Measurements from ENCODE around the gene RNF123. TPM values are rescaled to one million over a fixed set of nuclear protein-coding genes. Genes with fewer than 3 reads are reported as not detected.

Gene RNF123
- total and polyA plus RNA-seq, 4 donors, result 22.2 to 45.0 (median 23.1) TPM

- Histone ChIP-seq H3K4me1 (ENCODE audit: control insufficient read depth in 5 of 5, insufficient read depth in 5 of 5, low read length in 5 of 5) (peaks cover 0 to 15% (median 0%) of the 10 kb centered on the region in 5 donors), H3K27me3 (ENCODE audit: control insufficient read depth in 3 of 3, insufficient read depth in 3 of 3, low read length in 2 of 3) (no peaks in the 10 kb centered on the region), H3K4me3 (peak overlapping the region; percentile 87), H3K27ac (ENCODE audit: low read depth in 1 of 2, low read length in 1 of 2) (peak overlapping the region; percentile 93 to 95), H3K9me3 (ENCODE audit: control insufficient read depth in 4 of 4, insufficient read depth in 3 of 4, low read length in 3 of 4) (no peaks in the 10 kb centered on the region), H3K9ac (ENCODE audit: insufficient read depth in 1 of 2, low read length in 2 of 2) (peak overlapping the region; percentile 8 to 33), H3K36me3 (ENCODE audit: control insufficient read depth in 4 of 4, insufficient read depth in 4 of 4, low read length in 4 of 4) (peaks cover 0 to 21% (median 10%) of the 10 kb centered on the region in 4 donors)
- WGBS, 2 donors, result 14 to 37% methylated on average over 16 to 17 of the region's 17 CpGs
- DNase-seq (peak in 2 of 3 donors; percentile 13 to 19), ATAC-seq (ENCODE audit: insufficient read depth, low FRiP score) (no peak)
- TF ChIP-seq CTCF (IDR thresholded peaks at IDR 0.05; ENCODE audit: control extremely low read depth, extremely low read depth), result no peak
Observed at GRCh38 chr3:49673121-49673714, 16.1 kb upstream of the RNF123 start.

GRCh38 chr3:49673715-49674496, 15.5 kb upstream of the RNF123 start, which contains the start of gene APEH:
APEH (plus strand) TSS chr3:49674351; CDS start chr3:49674402, 51 bp downstream.
- 0 to 1% methylated on average over 69 to 70 of the region's 71 CpGs for WGBS, 2 donors

GRCh38 chr3:49674497-49674983, 14.8 kb upstream of the RNF123 start:
- ATAC-seq (ENCODE audit: insufficient read depth, low FRiP score) (peak; percentile 19), DNase-seq (no peak)
- H3K9ac ChIP-seq (ENCODE audit: insufficient read depth in 1 of 2, low read length in 2 of 2), result peak overlapping the region in 1 of 2 donors; percentile 26
- H3K4me3 ChIP-seq, result peak overlapping the region; percentile 87
- peak overlapping the region; percentile 93 to 95 for H3K27ac ChIP-seq (ENCODE audit: low read depth in 1 of 2, low read length in 1 of 2)
- no peaks in the 10 kb centered on the region for H3K9me3 ChIP-seq (ENCODE audit: control insufficient read depth in 4 of 4, insufficient read depth in 3 of 4, low read length in 3 of 4)
- peaks cover 0 to 34% (median 18%) of the 10 kb centered on the region in 4 donors for H3K36me3 ChIP-seq (ENCODE audit: control insufficient read depth in 4 of 4, insufficient read depth in 4 of 4, low read length in 4 of 4)
- no peak for TF ChIP-seq CTCF (IDR thresholded peaks at IDR 0.05; ENCODE audit: control extremely low read depth, extremely low read depth)
- H3K4me1 ChIP-seq (ENCODE audit: control insufficient read depth in 5 of 5, insufficient read depth in 5 of 5, low read length in 5 of 5), result peaks cover 0 to 15% (median 0%) of the 10 kb centered on the region in 5 donors
- WGBS, 2 donors, result 6 to 8% methylated on average over 34 of the region's 34 CpGs
- no peaks in the 10 kb centered on the region for H3K27me3 ChIP-seq (ENCODE audit: control insufficient read depth in 3 of 3, insufficient read depth in 3 of 3, low read length in 2 of 3)

More at GRCh38 chr3:49673715-49674496, 15.5 kb upstream of the RNF123 start, which contains the start of gene APEH:
- ATAC-seq (ENCODE audit: insufficient read depth, low FRiP score), result peak; percentile 91
- H3K27ac ChIP-seq (ENCODE audit: low read depth in 1 of 2, low read length in 1 of 2), result peak within 1 kb of the TSS; percentile 93 to 95
- TF ChIP-seq CTCF (IDR thresholded peaks at IDR 0.05; ENCODE audit: control extremely low read depth, extremely low read depth), result no peak
- H3K4me3 ChIP-seq, result peak within 1 kb of the TSS; percentile 87
- peaks cover 0 to 28% (median 13%) of the 10 kb centered on the region in 4 donors for H3K36me3 ChIP-seq (ENCODE audit: control insufficient read depth in 4 of 4, insufficient read depth in 4 of 4, low read length in 4 of 4)
- peaks cover 0 to 15% (median 0%) of the 10 kb centered on the region in 5 donors for H3K4me1 ChIP-seq (ENCODE audit: control insufficient read depth in 5 of 5, insufficient read depth in 5 of 5, low read length in 5 of 5)
- DNase-seq, result peak; percentile 96 to 97 (median 96)
- H3K27me3 ChIP-seq (ENCODE audit: control insufficient read depth in 3 of 3, insufficient read depth in 3 of 3, low read length in 2 of 3), result no peaks in the 10 kb centered on the region
- peak within 1 kb of the TSS; percentile 8 to 33 for H3K9ac ChIP-seq (ENCODE audit: insufficient read depth in 1 of 2, low read length in 2 of 2)
- no peaks in the 10 kb centered on the region for H3K9me3 ChIP-seq (ENCODE audit: control insufficient read depth in 4 of 4, insufficient read depth in 3 of 4, low read length in 3 of 4)
